Measurements from ENCODE around the gene HPCAL4.

- TF ChIP-seq CTCF (IDR thresholded peaks at IDR 0.05; ENCODE audit: low read length) (no peak), EZH2 (optimal IDR thresholded peaks at IDR 0.05; ENCODE audit: low read depth, low read length) (no peak), EZH2phosphoT487 (IDR thresholded peaks at IDR 0.05; ENCODE audit: low read length) (no peak)
Observed at GRCh38 chr1:39648496-39648895, 42.7 kb downstream of the HPCAL4 start.
